ENCODE measurements around the gene STXBP5. TPM values are rescaled to one million over a fixed set of nuclear protein-coding genes. Genes with fewer than 3 reads are reported as not detected.

The STXBP5 gene
- total and polyA plus RNA-seq, 9 of the 15 experiments (the other 6 are each of a cell fraction or from before 2014, with no cell fraction given), result 23.3 to 172 (median 71.5) TPM

GRCh38 chr6:147202516-147203310 lies 1.5 kb upstream of the STXBP5 start (continued):
- TF ChIP-seq HIVEP1 (CRISPR knock-in tag; IDR thresholded peaks at IDR 0.05), result peak; percentile 77; the same call in 1 of the 2 replicates
- peak; percentile 41; the same call in 1 of the 2 replicates for TF ChIP-seq EP400 (IDR thresholded peaks at IDR 0.05)
- peak; percentile 97 for TF ChIP-seq GATAD2A (IDR thresholded peaks at IDR 0.05)
- TF ChIP-seq TCF15 (CRISPR knock-in tag; IDR thresholded peaks at IDR 0.05), result no peak
- no peak for TF ChIP-seq KLF10 (CRISPR knock-in tag; IDR thresholded peaks at IDR 0.05)
- TF ChIP-seq NR2C2 (CRISPR knock-in tag; IDR thresholded peaks at IDR 0.05), result peak; percentile 60; the same call in 1 of the 2 replicates
- peak; percentile 45; the same call in 1 of the 2 replicates for TF ChIP-seq NR2C2 (tag; IDR thresholded peaks at IDR 0.05)
- TF ChIP-seq XRCC4 (IDR thresholded peaks at IDR 0.05; ENCODE audit: extremely low read depth, insufficient read depth, insufficient read length), result no peak
- no peak for TF ChIP-seq KAT8 (IDR thresholded peaks at IDR 0.05; ENCODE audit: low read depth)
- TF ChIP-seq GABPB2 (CRISPR knock-in tag; conservative IDR thresholded peaks at IDR 0.05), result no peak

Measured in K562 (cell line).